ENCODE data around the gene PTGES.

Gene PTGES

DNA sequence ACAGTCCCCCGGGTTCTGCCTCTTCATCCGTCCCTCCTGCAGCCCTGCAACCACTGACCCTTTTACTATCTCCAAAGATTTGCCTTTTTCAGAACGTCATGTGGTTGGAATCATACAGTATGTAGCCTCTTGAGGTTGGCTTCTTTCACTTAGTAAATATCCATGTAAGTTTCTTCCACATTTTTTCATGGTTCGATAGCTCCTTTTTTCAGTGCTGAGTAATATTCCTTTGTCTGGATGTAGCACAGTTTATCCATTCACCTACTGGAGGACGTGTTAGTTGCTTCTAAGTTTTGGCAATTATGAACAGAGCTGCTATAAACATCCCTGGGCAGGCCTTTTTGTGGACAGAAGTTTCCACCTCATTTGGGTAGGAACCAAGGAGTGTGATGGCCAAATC is 60.3 kb downstream of the PTGES start:
- DNase-seq (ENCODE audit: low read depth in 2 of 2), result no peak
